GM23338 (cell line): Measurements from ENCODE around the gene BCAS3. TPM values are rescaled to one million over a fixed set of nuclear protein-coding genes. Genes with fewer than 3 reads are reported as not detected.

Source experiments
- ATAC-seq: fragments of 200-7000 bp; cut with Tn5 transposase; 3 replicates; pipeline ENCODE4 v1.9.1; 2020
- DNase-seq: peaks from one replicate; pipeline ENCODE4 v3.0.0-alpha.2; 2015; ENCODE audit warnings: low spot score
- H2AFZ ChIP-seq: fragments of 200-600 bp; sonication (generic); 2 replicates; pipeline ENCODE4 v1.8.0; 2016; ENCODE audit warnings: antibody characterized with exemption, mild to moderate bottlenecking, moderate library complexity
- H3F3A ChIP-seq: fragments of 200-600 bp; sonication (generic); replicated peaks from 2 replicates; pipeline ENCODE4 v1.8.0; 2017; ENCODE audit warnings: antibody characterized with exemption, mixed run types, low read depth
- H3K27ac ChIP-seq: fragments of 200-600 bp; sonication (generic); 2 replicates; pipeline ENCODE4 v1.6.1; 2016; ENCODE audit warnings: low read depth
- H3K27me3 ChIP-seq: fragments of 200-600 bp; sonication (generic); 2 replicates; pipeline ENCODE4 v1.8.0; 2016; ENCODE audit warnings: mild to moderate bottlenecking, mixed run types, moderate library complexity; ENCODE audit not compliant: insufficient read depth
- H3K36me3 ChIP-seq: fragments of 200-600 bp; sonication (generic); 2 replicates; pipeline ENCODE4 v1.8.0; 2016; ENCODE audit warnings: mild to moderate bottlenecking; ENCODE audit not compliant: insufficient read depth
- H3K4me1 ChIP-seq: fragments of 200-600 bp; sonication (generic); 2 replicates; pipeline ENCODE4 v1.8.0; 2016; ENCODE audit warnings: mild to moderate bottlenecking, moderate library complexity; ENCODE audit not compliant: insufficient read depth
- H3K4me2 ChIP-seq: fragments of 200-600 bp; sonication (generic); 2 replicates; pipeline ENCODE4 v1.7.1; 2017; ENCODE audit warnings: mixed run types
- H3K4me3 ChIP-seq: fragments of 200-600 bp; sonication (generic); 2 replicates; pipeline ENCODE4 v1.6.1; 2016; ENCODE audit warnings: mixed run types
- H3K79me2 ChIP-seq: fragments of 200-600 bp; sonication (generic); replicated peaks from 2 replicates; pipeline ENCODE4 v1.8.0; 2017; ENCODE audit warnings: mild to moderate bottlenecking; ENCODE audit not compliant: insufficient read depth
- H3K9me2 ChIP-seq: fragments of 200-600 bp; sonication (generic); 2 replicates; pipeline ENCODE4 v1.8.0; 2017; ENCODE audit not compliant: insufficient read depth
- H4K20me1 ChIP-seq: fragments of 200-600 bp; sonication (generic); replicated peaks from 2 replicates; pipeline ENCODE4 v1.8.0; 2017; ENCODE audit warnings: mild to moderate bottlenecking; ENCODE audit not compliant: insufficient read depth
- H3K27ac Mint-ChIP-seq: 2 replicates; pipeline ENCODE4 v1.8.0; 2020; ENCODE audit warnings: inconsistent platforms, mild to moderate bottlenecking, moderate library complexity, mixed read lengths
- H3K27me3 Mint-ChIP-seq: 3 replicates; pipeline ENCODE4 v1.8.0; 2022; ENCODE audit warnings: low read depth, mild to moderate bottlenecking, moderate library complexity, mixed read lengths, inconsistent platforms; ENCODE audit not compliant: insufficient read depth, poor library complexity
- H3K36me3 Mint-ChIP-seq: 3 replicates; pipeline ENCODE4 v1.8.0; 2021; ENCODE audit warnings: low read depth, mild to moderate bottlenecking, inconsistent platforms, moderate library complexity, mixed read lengths
- H3K4me1 Mint-ChIP-seq: 3 replicates; pipeline ENCODE4 v1.8.0; 2020; ENCODE audit warnings: mild to moderate bottlenecking, inconsistent platforms, mixed read lengths
- H3K4me3 Mint-ChIP-seq: 3 replicates; pipeline ENCODE4 v1.8.0; 2021; ENCODE audit warnings: moderate library complexity, mild to moderate bottlenecking, inconsistent platforms, mixed read lengths
- H3K9me3 Mint-ChIP-seq: 3 replicates; pipeline ENCODE4 v1.8.0; 2020; ENCODE audit warnings: moderate library complexity, mild to moderate bottlenecking, inconsistent platforms, mixed read lengths
- CREB1 ChIP-seq: fragments of 250-450 bp; sonication (Bioruptor Pico); IDR thresholded peaks from 2 replicates; pipeline ENCODE4 v1.5.0; 2020; ENCODE audit warnings: low read depth, mild to moderate bottlenecking, moderate library complexity
- EZH2 ChIP-seq: fragments of 200-600 bp; sonication (generic); IDR thresholded peaks from one replicate; pipeline ENCODE4 v1.8.0; 2017; ENCODE audit warnings: antibody characterized with exemption, mild to moderate bottlenecking, low read depth; ENCODE audit not compliant: unreplicated experiment
- EZH2phosphoT487 ChIP-seq: fragments of 200-600 bp; sonication (generic); IDR thresholded peaks from one replicate; pipeline ENCODE4 v1.8.1; 2018; ENCODE audit warnings: antibody characterized with exemption; ENCODE audit not compliant: unreplicated experiment
- JUNB ChIP-seq: IDR thresholded peaks from one replicate; pipeline ENCODE4 v1.6.1; 2016; ENCODE audit warnings: antibody characterized with exemption; ENCODE audit not compliant: unreplicated experiment
- NANOG ChIP-seq: IDR thresholded peaks from 2 replicates; pipeline ENCODE4 v1.6.1; 2016; ENCODE audit warnings: antibody characterized with exemption, borderline replicate concordance
- POLR2AphosphoS5 ChIP-seq: IDR thresholded peaks from 2 replicates; pipeline ENCODE4 v1.6.1; 2016; ENCODE audit warnings: antibody characterized with exemption, low read depth
- STAT1 ChIP-seq: IDR thresholded peaks from one replicate; pipeline ENCODE4 v1.6.1; 2016; ENCODE audit warnings: antibody characterized with exemption; ENCODE audit not compliant: unreplicated experiment
- ZNF114 ChIP-seq: fragments of 250-450 bp; sonication (Bioruptor Pico); IDR thresholded peaks from 2 replicates; pipeline ENCODE4 v1.5.0; 2020; ENCODE audit warnings: mild to moderate bottlenecking, moderate library complexity
- ZNF331 ChIP-seq: fragments of 250-450 bp; sonication (Bioruptor Pico); IDR thresholded peaks from 2 replicates; pipeline ENCODE4 v1.5.0; 2020; ENCODE audit warnings: low read depth, mild to moderate bottlenecking, moderate library complexity
- polyA plus RNA-seq: library from polyadenylated mRNA; unstranded; fragments of >200 nt; fragmentation: Nextera tagmentation; extraction: Ambion mirVana; gene quantifications from 2 replicates; pipeline ENCODE4 v1.2.1, GENCODE V29; 2016
- total RNA-seq: library from RNA; depleted of rRNA; stranded (reverse); fragments of >200 nt; shearing (Covaris generic); gene quantifications from 2 replicates; pipeline ENCODE4 v1.2.3, GENCODE V29; 2014
- TF ChIP-seq, protein P1 (sequence below): fragments of 250-450 bp; sonication (Bioruptor Pico); IDR thresholded peaks from 2 replicates; pipeline ENCODE4 v1.5.0; 2020; ENCODE audit warnings: mild to moderate bottlenecking, moderate library complexity
- TF ChIP-seq, protein P2 (sequence below): IDR thresholded peaks from one replicate; pipeline ENCODE4 v1.6.1; 2018; ENCODE audit warnings: antibody characterized with exemption; ENCODE audit not compliant: unreplicated experiment
- TF ChIP-seq, protein P3 (sequence below): IDR thresholded peaks from 2 replicates; pipeline ENCODE4 v1.6.1; 2016; ENCODE audit warnings: antibody characterized with exemption
- TF ChIP-seq, protein P4 (sequence below), 2 experiments: fragments of 200-600 bp in 1 of 2; sonication (generic) in 1 of 2; conservative IDR thresholded peaks; 2 replicates each; pipeline versions ENCODE4 v1.5.1 to v1.6.1; 2016 to 2017; ENCODE audit warnings: antibody characterized with exemption in 2 of 2, low read depth in 2 of 2, mild to moderate bottlenecking in 2 of 2, moderate library complexity in 1 of 2

Gene BCAS3
- total and polyA plus RNA-seq, 2 experiments from 2014 or later = 8.2 to 28.0 TPM

DNA sequence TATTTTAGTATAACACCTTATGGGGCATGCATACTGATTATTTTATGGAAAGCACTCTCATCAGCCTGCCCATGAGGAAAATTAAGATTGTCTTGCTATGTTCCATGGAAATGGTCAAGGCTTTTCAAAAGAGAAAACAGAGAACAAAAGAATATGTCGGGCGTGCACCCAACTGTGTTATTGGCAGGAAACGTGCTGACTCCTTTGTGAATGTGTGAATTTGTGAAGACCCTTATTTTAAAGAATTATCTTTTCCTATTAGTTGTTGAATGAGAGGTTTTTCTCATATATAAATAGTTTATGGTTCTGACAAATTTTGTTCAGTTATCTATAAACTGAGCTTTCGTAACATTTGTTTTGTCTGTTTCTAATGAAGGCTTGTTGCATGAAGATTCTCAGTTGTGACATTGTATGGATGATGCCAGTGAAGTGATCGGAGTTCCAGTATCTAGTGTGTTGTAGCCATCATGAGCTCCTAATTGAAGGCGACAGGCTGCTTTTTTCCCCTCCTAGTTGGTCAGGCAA lies 180.0 kb downstream of the BCAS3 start:
- no peak for ATAC-seq
- no peak for DNase-seq
- Histone ChIP-seq H3K27me3 (no peaks in the 10 kb centered on the region), H3K79me2 (no peaks in the 10 kb centered on the region), H2AFZ (no peak overlapping the region), H3K9me2 (no peaks in the 10 kb centered on the region), H3F3A (no peaks in the 10 kb centered on the region), H3K4me1 (no peaks in the 10 kb centered on the region), H4K20me1 (no peaks in the 10 kb centered on the region), H3K36me3 (no peaks in the 10 kb centered on the region), H3K27ac (no peak overlapping the region), H3K4me2 (no peak overlapping the region), H3K4me3 (no peak overlapping the region)
- no peak overlapping the region for H3K27ac Mint-ChIP-seq
- peaks cover 3% of the 10 kb centered on the region for H3K27me3 Mint-ChIP-seq
- H3K4me1 Mint-ChIP-seq = no peaks in the 10 kb centered on the region; the same call in 1 of the 3 replicates
- no peaks in the 10 kb centered on the region for H3K36me3 Mint-ChIP-seq
- H3K9me3 Mint-ChIP-seq = peaks cover 3% of the 10 kb centered on the region; the same call in 1 of the 3 replicates
- TF ChIP-seq ZNF114 (CRISPR knock-in tag) = no peak
- no peak for TF ChIP-seq STAT1
- TF ChIP-seq, protein P1, sequence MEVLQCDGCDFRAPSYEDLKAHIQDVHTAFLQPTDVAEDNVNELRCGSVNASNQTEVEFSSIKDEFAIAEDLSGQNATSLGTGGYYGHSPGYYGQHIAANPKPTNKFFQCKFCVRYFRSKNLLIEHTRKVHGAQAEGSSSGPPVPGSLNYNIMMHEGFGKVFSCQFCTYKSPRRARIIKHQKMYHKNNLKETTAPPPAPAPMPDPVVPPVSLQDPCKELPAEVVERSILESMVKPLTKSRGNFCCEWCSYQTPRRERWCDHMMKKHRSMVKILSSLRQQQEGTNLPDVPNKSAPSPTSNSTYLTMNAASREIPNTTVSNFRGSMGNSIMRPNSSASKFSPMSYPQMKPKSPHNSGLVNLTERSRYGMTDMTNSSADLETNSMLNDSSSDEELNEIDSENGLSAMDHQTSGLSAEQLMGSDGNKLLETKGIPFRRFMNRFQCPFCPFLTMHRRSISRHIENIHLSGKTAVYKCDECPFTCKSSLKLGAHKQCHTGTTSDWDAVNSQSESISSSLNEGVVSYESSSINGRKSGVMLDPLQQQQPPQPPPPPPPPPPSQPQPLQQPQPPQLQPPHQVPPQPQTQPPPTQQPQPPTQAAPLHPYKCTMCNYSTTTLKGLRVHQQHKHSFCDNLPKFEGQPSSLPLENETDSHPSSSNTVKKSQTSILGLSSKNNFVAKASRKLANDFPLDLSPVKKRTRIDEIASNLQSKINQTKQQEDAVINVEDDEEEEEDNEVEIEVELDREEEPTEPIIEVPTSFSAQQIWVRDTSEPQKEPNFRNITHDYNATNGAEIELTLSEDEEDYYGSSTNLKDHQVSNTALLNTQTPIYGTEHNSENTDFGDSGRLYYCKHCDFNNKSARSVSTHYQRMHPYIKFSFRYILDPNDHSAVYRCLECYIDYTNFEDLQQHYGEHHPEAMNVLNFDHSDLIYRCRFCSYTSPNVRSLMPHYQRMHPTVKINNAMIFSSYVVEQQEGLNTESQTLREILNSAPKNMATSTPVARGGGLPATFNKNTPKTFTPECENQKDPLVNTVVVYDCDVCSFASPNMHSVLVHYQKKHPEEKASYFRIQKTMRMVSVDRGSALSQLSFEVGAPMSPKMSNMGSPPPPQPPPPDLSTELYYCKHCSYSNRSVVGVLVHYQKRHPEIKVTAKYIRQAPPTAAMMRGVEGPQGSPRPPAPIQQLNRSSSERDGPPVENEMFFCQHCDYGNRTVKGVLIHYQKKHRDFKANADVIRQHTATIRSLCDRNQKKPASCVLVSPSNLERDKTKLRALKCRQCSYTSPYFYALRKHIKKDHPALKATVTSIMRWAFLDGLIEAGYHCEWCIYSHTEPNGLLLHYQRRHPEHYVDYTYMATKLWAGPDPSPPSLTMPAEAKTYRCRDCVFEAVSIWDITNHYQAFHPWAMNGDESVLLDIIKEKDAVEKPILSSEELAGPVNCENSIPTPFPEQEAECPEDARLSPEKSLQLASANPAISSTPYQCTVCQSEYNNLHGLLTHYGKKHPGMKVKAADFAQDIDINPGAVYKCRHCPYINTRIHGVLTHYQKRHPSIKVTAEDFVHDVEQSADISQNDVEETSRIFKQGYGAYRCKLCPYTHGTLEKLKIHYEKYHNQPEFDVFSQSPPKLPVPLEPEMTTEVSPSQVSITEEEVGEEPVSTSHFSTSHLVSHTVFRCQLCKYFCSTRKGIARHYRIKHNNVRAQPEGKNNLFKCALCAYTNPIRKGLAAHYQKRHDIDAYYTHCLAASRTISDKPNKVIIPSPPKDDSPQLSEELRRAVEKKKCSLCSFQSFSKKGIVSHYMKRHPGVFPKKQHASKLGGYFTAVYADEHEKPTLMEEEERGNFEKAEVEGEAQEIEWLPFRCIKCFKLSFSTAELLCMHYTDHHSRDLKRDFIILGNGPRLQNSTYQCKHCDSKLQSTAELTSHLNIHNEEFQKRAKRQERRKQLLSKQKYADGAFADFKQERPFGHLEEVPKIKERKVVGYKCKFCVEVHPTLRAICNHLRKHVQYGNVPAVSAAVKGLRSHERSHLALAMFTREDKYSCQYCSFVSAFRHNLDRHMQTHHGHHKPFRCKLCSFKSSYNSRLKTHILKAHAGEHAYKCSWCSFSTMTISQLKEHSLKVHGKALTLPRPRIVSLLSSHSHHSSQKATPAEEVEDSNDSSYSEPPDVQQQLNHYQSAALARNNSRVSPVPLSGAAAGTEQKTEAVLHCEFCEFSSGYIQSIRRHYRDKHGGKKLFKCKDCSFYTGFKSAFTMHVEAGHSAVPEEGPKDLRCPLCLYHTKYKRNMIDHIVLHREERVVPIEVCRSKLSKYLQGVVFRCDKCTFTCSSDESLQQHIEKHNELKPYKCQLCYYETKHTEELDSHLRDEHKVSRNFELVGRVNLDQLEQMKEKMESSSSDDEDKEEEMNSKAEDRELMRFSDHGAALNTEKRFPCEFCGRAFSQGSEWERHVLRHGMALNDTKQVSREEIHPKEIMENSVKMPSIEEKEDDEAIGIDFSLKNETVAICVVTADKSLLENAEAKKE (CRISPR knock-in tag) = no peak
- TF ChIP-seq ZNF331 = no peak
- TF ChIP-seq EZH2 = no peak
- TF ChIP-seq NANOG = no peak
- TF ChIP-seq, protein P2, sequence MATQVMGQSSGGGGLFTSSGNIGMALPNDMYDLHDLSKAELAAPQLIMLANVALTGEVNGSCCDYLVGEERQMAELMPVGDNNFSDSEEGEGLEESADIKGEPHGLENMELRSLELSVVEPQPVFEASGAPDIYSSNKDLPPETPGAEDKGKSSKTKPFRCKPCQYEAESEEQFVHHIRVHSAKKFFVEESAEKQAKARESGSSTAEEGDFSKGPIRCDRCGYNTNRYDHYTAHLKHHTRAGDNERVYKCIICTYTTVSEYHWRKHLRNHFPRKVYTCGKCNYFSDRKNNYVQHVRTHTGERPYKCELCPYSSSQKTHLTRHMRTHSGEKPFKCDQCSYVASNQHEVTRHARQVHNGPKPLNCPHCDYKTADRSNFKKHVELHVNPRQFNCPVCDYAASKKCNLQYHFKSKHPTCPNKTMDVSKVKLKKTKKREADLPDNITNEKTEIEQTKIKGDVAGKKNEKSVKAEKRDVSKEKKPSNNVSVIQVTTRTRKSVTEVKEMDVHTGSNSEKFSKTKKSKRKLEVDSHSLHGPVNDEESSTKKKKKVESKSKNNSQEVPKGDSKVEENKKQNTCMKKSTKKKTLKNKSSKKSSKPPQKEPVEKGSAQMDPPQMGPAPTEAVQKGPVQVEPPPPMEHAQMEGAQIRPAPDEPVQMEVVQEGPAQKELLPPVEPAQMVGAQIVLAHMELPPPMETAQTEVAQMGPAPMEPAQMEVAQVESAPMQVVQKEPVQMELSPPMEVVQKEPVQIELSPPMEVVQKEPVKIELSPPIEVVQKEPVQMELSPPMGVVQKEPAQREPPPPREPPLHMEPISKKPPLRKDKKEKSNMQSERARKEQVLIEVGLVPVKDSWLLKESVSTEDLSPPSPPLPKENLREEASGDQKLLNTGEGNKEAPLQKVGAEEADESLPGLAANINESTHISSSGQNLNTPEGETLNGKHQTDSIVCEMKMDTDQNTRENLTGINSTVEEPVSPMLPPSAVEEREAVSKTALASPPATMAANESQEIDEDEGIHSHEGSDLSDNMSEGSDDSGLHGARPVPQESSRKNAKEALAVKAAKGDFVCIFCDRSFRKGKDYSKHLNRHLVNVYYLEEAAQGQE = no peak
- TF ChIP-seq POLR2AphosphoS5 = no peak
- TF ChIP-seq, protein P3, sequence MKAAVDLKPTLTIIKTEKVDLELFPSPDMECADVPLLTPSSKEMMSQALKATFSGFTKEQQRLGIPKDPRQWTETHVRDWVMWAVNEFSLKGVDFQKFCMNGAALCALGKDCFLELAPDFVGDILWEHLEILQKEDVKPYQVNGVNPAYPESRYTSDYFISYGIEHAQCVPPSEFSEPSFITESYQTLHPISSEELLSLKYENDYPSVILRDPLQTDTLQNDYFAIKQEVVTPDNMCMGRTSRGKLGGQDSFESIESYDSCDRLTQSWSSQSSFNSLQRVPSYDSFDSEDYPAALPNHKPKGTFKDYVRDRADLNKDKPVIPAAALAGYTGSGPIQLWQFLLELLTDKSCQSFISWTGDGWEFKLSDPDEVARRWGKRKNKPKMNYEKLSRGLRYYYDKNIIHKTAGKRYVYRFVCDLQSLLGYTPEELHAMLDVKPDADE = no peak
- no peak for TF ChIP-seq JUNB
- no peak for TF ChIP-seq EZH2phosphoT487
- TF ChIP-seq CREB1 = no peak
- TF ChIP-seq, protein P4, sequence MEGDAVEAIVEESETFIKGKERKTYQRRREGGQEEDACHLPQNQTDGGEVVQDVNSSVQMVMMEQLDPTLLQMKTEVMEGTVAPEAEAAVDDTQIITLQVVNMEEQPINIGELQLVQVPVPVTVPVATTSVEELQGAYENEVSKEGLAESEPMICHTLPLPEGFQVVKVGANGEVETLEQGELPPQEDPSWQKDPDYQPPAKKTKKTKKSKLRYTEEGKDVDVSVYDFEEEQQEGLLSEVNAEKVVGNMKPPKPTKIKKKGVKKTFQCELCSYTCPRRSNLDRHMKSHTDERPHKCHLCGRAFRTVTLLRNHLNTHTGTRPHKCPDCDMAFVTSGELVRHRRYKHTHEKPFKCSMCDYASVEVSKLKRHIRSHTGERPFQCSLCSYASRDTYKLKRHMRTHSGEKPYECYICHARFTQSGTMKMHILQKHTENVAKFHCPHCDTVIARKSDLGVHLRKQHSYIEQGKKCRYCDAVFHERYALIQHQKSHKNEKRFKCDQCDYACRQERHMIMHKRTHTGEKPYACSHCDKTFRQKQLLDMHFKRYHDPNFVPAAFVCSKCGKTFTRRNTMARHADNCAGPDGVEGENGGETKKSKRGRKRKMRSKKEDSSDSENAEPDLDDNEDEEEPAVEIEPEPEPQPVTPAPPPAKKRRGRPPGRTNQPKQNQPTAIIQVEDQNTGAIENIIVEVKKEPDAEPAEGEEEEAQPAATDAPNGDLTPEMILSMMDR (conservative IDR thresholded peaks at IDR 0.05; ENCODE audit: low read depth in 2 of 2) = no peak
- H3K4me3 Mint-ChIP-seq = no peak overlapping the region
